HepG2 (cell line): ENCODE measurements around the gene RNF126. TPM values are rescaled to one million over a fixed set of nuclear protein-coding genes. Genes with fewer than 3 reads are reported as not detected.

ENCODE experiments used
- ESRRA ChIP-seq: sonication (generic); formaldehyde crosslinking; IDR thresholded peaks from 2 replicates; pipeline ENCODE4 v1.5.1; 2020; ENCODE audit warnings: mild to moderate bottlenecking, low read depth, missing genetic modification reagents
- FOXP4 ChIP-seq: sonication (generic); formaldehyde crosslinking; IDR thresholded peaks from 2 replicates; pipeline ENCODE4 v1.4.0; 2020; ENCODE audit warnings: missing genetic modification reagents
- KDM2A ChIP-seq: sonication (generic); formaldehyde crosslinking; IDR thresholded peaks from 2 replicates; pipeline ENCODE4 v1.4.0; 2020; ENCODE audit warnings: low read depth, missing genetic modification reagents, borderline replicate concordance
- KLF6 ChIP-seq: IDR thresholded peaks from 2 replicates; pipeline ENCODE4 v1.8.0; 2016; ENCODE audit warnings: missing biosample characterization, missing genetic modification reagents
- MTA1 ChIP-seq: sonication (generic); formaldehyde crosslinking; IDR thresholded peaks from 2 replicates; pipeline ENCODE4 v1.4.0; 2020; ENCODE audit warnings: missing genetic modification reagents, mild to moderate bottlenecking, borderline replicate concordance
- NONO ChIP-seq, 2 experiments: fragments of 450-650 bp in 1 of 2; sonication (generic) in 1 of 2; formaldehyde crosslinking in 1 of 2; IDR thresholded peaks in 1 of 2; conservative IDR thresholded peaks in 1 of 2; 2 replicates each; pipeline versions ENCODE4 v1.6.1 to v1.8.0; 2017 to 2022; ENCODE audit warnings: mild to moderate bottlenecking in 1 of 2, missing genetic modification reagents in 1 of 2, moderate library complexity in 1 of 2
- NR2F6 ChIP-seq, 2 experiments: IDR thresholded peaks; 2 replicates each; pipeline ENCODE4 v1.6.1; 2016; ENCODE audit warnings: antibody characterized with exemption in 1 of 2, mild to moderate bottlenecking in 1 of 2
- PAXIP1 ChIP-seq: sonication (generic); formaldehyde crosslinking; conservative IDR thresholded peaks from 2 replicates; pipeline ENCODE4 v1.4.0; 2020; ENCODE audit warnings: mild to moderate bottlenecking, missing genetic modification reagents, moderate library complexity
- RARA ChIP-seq: IDR thresholded peaks from 2 replicates; pipeline ENCODE4 v1.6.1; 2016; ENCODE audit warnings: missing genetic modification reagents, missing compliant biosample characterization
- RXRA ChIP-seq: sonication (generic); formaldehyde crosslinking; IDR thresholded peaks from 2 replicates; pipeline ENCODE4 v1.5.1; 2020; ENCODE audit warnings: missing genetic modification reagents
- RXRB ChIP-seq: IDR thresholded peaks from 2 replicates; pipeline ENCODE4 v1.6.1; 2016; ENCODE audit warnings: borderline replicate concordance, missing genetic modification reagents, missing compliant biosample characterization
- SKI ChIP-seq: fragments of 450-650 bp; IDR thresholded peaks from one replicate; pipeline ENCODE4 v1.6.1; 2018; ENCODE audit warnings: mild to moderate bottlenecking; ENCODE audit not compliant: partially characterized antibody
- ZBTB7B ChIP-seq: sonication (generic); formaldehyde crosslinking; IDR thresholded peaks from 2 replicates; pipeline ENCODE4 v1.4.0; 2020; ENCODE audit warnings: missing genetic modification reagents
- ZKSCAN1 ChIP-seq: fragments of 150-350 bp; IDR thresholded peaks from 2 replicates; pipeline ENCODE4 v1.6.1; 2014; ENCODE audit warnings: low read length
- ZNF18 ChIP-seq: sonication (generic); formaldehyde crosslinking; IDR thresholded peaks from 2 replicates; pipeline ENCODE4 v1.8.0; 2022; ENCODE audit warnings: mild to moderate bottlenecking, missing genetic modification reagents; ENCODE audit not compliant: insufficient replicate concordance
- ZNF432 ChIP-seq: sonication (generic); formaldehyde crosslinking; IDR thresholded peaks from 2 replicates; pipeline ENCODE4 v1.5.0; 2020; ENCODE audit warnings: missing genetic modification reagents, mild to moderate bottlenecking, borderline replicate concordance
- ZNF75D ChIP-seq: sonication (generic); formaldehyde crosslinking; IDR thresholded peaks from 2 replicates; pipeline ENCODE4 v1.8.1; 2023; ENCODE audit warnings: missing genetic modification reagents, mild to moderate bottlenecking, borderline replicate concordance
- ZNF777 ChIP-seq: sonication (generic); formaldehyde crosslinking; IDR thresholded peaks from 2 replicates; pipeline ENCODE4 v1.4.0; 2020; ENCODE audit warnings: missing genetic modification reagents
- ZNF784 ChIP-seq: sonication (generic); formaldehyde crosslinking; IDR thresholded peaks from 2 replicates; pipeline ENCODE4 v1.5.1; 2020; ENCODE audit warnings: missing genetic modification reagents, mild to moderate bottlenecking, borderline replicate concordance
- ZSCAN20 ChIP-seq: sonication (generic); formaldehyde crosslinking; IDR thresholded peaks from 2 replicates; pipeline ENCODE4 v1.4.0; 2020; ENCODE audit warnings: missing genetic modification reagents, mild to moderate bottlenecking, borderline replicate concordance
- polyA plus RNA-seq, 8 experiments: library from polyadenylated mRNA; depleted of rRNA in 3 of 8; stranded (reverse) in 7 of 8; unstranded in 1 of 8; fragments of >200 nt; fragmentation: Illumina TruSeq in 4 of 8; extraction: Trizol in 4 of 8; gene quantifications; 2 replicates each; pipeline versions ENCODE4 v1.2.1 to v1.2.3, GENCODE V29; 2011 to 2016; ENCODE audit warnings: low read depth in 4 of 8, missing spikeins in 1 of 8, mixed read lengths in 1 of 8; ENCODE audit not compliant: insufficient read depth in 1 of 8
- total RNA-seq, 5 experiments: library from RNA; depleted of rRNA; stranded (reverse); fragments of >200 nt; fragmentation: Illumina TruSeq; extraction: Trizol; gene quantifications; 2 replicates each; pipeline ENCODE4 v1.2.3, GENCODE V29; 2016; ENCODE audit warnings: low read depth in 1 of 5

Gene RNF126
- total and polyA plus RNA-seq, 2 of the 13 experiments (the other 11 are each of a cell fraction or from before 2014, with no cell fraction given), result 23.2 to 34.0 TPM

- TF ChIP-seq PAXIP1 (CRISPR knock-in tag) (peak; percentile 29; the same call in 1 of the 2 replicates), FOXP4 (CRISPR knock-in tag) (no peak), ZNF784 (CRISPR knock-in tag) (0 out of 2 replicates have a peak, but pooled peaks have one; percentile 47), KDM2A (CRISPR knock-in tag) (peak; percentile 35; the same call in 1 of the 2 replicates), ZNF777 (0 out of 2 replicates have a peak, but pooled peaks have one; percentile 25), ZNF18 (CRISPR knock-in tag) (no peak), NONO (IDR thresholded peaks at IDR 0.05) (no peak), NONO (CRISPR knock-in tag; conservative IDR thresholded peaks at IDR 0.05) (0 out of 2 replicates have a peak, but pooled peaks have one; percentile 31), ZNF432 (CRISPR knock-in tag) (no peak), RARA (CRISPR knock-in tag) (peak; percentile 97), ZBTB7B (peak; percentile 49; the same call in 1 of the 2 replicates), SKI (peak; percentile 71), NR2F6 (IDR thresholded peaks at IDR 0.05) (peak; percentile 69), NR2F6 (CRISPR knock-in tag; IDR thresholded peaks at IDR 0.05) (peak; percentile 87), RXRB (CRISPR knock-in tag) (peak; percentile 85), MTA1 (CRISPR knock-in tag) (peak; percentile 57; the same call in 1 of the 2 replicates), ZKSCAN1 (no peak), ESRRA (peak; percentile 60; the same call in 1 of the 2 replicates), KLF6 (CRISPR knock-in tag) (no peak), ZSCAN20 (CRISPR knock-in tag) (no peak), ZNF75D (no peak), RXRA (peak; percentile 97)
These were observed 11.5 kb upstream of the RNF126 start (continued) for GRCh38 chr19:674282-675151.
